MG63 (cell line): ENCODE measurements around the gene RER1. TPM values are rescaled to one million over a fixed set of nuclear protein-coding genes. Genes with fewer than 3 reads are reported as not detected.

Source experiments
- DNase-seq: peaks from one replicate; pipeline ENCODE4 v3.0.0-alpha.2; 2020
- H3K27me3 ChIP-seq: fragments of 250-450 bp; sonication (Bioruptor Pico); 2 replicates; pipeline ENCODE4 v1.5.1; 2020; ENCODE audit warnings: mild to moderate bottlenecking, moderate library complexity
- H3K36me3 ChIP-seq: fragments of 250-450 bp; sonication (Bioruptor Pico); 2 replicates; pipeline ENCODE4 v1.5.1; 2020; ENCODE audit warnings: mild to moderate bottlenecking, moderate library complexity
- H3K4me3 ChIP-seq: fragments of 250-450 bp; sonication (Bioruptor Pico); 2 replicates; pipeline ENCODE4 v1.5.1; 2020; ENCODE audit warnings: mild to moderate bottlenecking, moderate library complexity
- H3K9me3 ChIP-seq: fragments of 250-450 bp; sonication (Bioruptor Pico); 2 replicates; pipeline ENCODE4 v1.5.1; 2020; ENCODE audit warnings: mild to moderate bottlenecking, moderate library complexity
- total RNA-seq: library from RNA; depleted of rRNA; stranded (reverse); fragments of >200 nt; shearing (Covaris generic); gene quantifications from 2 replicates; pipeline ENCODE4 v1.2.3, GENCODE V29; 2014; ENCODE audit warnings: low replicate concordance; rRNA removed

RER1 gene, protein sequence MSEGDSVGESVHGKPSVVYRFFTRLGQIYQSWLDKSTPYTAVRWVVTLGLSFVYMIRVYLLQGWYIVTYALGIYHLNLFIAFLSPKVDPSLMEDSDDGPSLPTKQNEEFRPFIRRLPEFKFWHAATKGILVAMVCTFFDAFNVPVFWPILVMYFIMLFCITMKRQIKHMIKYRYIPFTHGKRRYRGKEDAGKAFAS
- total RNA-seq = 36.7 and 60.4 TPM in 2 replicates

- Histone ChIP-seq H3K27me3 (no peaks in the 10 kb centered on the region), H3K9me3 (no peaks in the 10 kb centered on the region), H3K36me3 (peaks cover 47% of the 10 kb centered on the region), H3K4me3 (peak within 1 kb of the TSS; percentile 97)
- peak; percentile 99 for DNase-seq
Measured at GRCh38 chr1:2391041-2391930, at the start of gene RER1, which contains the start of gene MORN1. TSS of gene RER1 (plus strand) at chr1:2391841. CDS start at chr1:2395791, 3,950 bp downstream. TSS of gene MORN1 (minus strand) at chr1:2391554. CDS start at chr1:2391533, 21 bp downstream.

DNA sequence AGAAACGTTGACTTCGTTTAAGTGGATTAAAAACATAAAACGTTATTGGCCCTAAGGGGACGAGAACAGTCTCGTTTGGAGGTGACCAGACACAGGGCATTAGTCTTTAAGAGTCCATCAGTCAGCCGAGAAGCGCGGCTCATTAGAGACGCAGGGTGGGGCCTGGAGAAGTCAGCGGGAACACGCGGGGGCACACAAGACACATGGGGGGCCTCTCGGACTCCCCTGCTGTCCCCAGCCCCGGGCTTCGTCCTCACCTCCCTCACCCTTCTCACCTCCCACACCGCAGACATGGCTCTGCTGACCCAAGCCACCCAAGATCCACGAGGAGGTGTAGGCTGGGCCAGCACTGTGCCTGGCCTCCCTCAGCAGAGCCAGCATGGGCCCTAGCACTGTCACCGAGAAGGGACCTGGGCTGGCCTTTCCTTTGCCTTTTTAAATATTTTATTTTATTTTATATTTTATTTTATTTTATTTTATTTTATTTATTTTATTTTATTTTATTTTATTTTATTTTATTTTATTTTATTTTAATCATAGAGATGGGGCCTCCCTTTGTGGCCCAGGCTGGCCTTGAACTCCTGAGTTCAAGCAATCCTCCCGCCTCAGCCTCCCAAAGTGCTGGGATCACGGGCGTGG, 49.1 kb upstream of the RER1 start:
- Histone ChIP-seq H3K4me3 (no peak overlapping the region), H3K27me3 (no peaks in the 10 kb centered on the region), H3K36me3 (no peaks in the 10 kb centered on the region), H3K9me3 (no peaks in the 10 kb centered on the region)
- DNase-seq = no peak

DNA sequence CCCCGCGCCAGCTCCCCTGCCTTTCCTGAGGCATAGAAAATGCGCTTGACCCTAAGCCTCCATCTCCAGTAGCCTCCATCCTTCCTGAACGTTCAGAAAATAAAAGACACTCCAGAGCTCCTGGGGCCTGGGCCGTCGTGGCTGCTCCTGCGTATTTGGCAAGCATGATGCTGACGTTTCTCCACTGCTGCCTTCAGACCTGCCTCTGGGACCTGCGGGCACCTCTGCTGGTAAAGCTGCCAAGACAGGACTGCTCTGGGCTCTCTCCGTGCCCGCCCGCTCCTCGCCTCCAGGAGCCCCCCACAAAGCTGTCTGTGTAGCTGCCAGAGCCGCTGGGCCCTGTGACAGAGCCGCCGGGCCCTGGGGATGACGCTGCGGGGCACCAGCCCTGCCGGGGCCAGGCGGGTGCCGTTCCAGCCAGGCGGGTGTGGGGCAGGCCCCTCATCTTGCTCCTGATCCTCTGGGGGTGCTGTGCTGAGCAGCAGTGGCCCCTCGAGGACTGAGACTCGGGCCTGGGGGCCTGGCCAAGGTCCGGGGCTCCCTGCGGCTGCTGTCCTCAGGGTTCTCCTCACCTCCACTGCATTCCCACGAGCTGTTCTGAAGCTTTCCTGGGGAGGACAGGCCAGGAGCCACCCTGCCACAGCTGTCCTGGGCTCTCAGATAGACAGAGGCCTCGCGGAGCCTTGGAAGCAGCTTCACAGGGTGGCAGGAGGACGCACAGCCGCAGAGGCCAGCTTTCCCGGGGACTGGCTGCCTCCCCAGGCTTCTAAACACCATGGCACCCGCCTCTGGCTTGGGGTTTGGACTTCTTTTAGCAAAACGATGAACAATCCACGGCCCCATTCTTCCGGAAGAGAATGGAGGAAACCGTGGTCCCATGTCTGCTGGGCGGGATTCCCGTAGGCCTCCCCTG, 48.4 kb upstream of the RER1 start:
- DNase-seq = no peak
- H3K36me3 ChIP-seq = no peaks in the 10 kb centered on the region
- no peaks in the 10 kb centered on the region for H3K27me3 ChIP-seq
- no peaks in the 10 kb centered on the region for H3K9me3 ChIP-seq
- H3K4me3 ChIP-seq = no peak overlapping the region

GRCh38 chr1:2344121-2344681, 47.4 kb upstream of the RER1 start:
- Histone ChIP-seq H3K9me3 (no peaks in the 10 kb centered on the region), H3K4me3 (no peak overlapping the region), H3K36me3 (no peaks in the 10 kb centered on the region), H3K27me3 (no peaks in the 10 kb centered on the region)
- DNase-seq = no peak

- Histone ChIP-seq H3K4me3 (no peak overlapping the region), H3K9me3 (no peaks in the 10 kb centered on the region), H3K36me3 (no peaks in the 10 kb centered on the region), H3K27me3 (no peaks in the 10 kb centered on the region)
- no peak for DNase-seq
Measured at GRCh38 chr1:2344744-2345296, 46.8 kb upstream of the RER1 start.

DNA sequence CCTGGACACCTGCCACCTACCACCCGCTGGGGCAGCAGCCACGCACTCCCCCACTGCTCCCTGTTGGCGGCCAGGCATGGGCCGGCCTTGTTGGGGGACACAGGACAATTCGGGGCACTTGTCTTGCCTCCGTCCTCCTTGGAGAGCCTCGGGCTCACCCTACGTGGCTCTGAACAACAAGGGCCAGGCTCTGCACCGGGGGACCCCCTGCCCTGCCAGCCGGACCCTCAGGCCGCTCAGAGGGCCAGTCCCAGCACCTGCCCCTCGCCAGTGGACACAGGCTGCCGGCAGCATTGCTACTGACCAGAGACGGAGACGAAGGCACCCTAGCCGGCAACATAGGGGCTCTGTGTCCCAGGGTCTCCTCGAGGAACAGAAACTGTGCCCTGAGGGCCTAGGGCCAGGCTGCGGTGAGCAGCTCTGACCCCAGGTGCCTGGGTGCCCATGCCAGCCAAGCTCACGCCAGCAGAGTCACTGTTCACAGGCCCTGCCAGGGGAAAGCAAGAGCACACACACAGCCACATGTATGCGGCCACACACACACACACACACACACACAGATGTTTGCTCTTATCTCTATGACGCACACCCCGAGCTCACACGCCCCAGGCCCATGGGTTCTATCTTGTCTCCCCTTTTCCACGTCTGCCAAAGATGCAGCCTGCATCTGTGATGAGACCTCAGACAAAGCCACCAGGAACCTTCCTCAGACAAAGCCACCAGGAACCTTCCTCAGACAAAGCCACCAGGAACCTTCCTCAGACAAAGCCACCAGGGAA, 46.2 kb upstream of the RER1 start:
- Histone ChIP-seq H3K36me3 (no peaks in the 10 kb centered on the region), H3K4me3 (no peak overlapping the region), H3K27me3 (no peaks in the 10 kb centered on the region), H3K9me3 (no peaks in the 10 kb centered on the region)
- no peak for DNase-seq

GRCh38 chr1:2346691-2347408, 44.8 kb upstream of the RER1 start:
- Histone ChIP-seq H3K9me3 (no peaks in the 10 kb centered on the region), H3K27me3 (no peaks in the 10 kb centered on the region), H3K36me3 (no peaks in the 10 kb centered on the region), H3K4me3 (no peak overlapping the region)
- no peak for DNase-seq

DNA sequence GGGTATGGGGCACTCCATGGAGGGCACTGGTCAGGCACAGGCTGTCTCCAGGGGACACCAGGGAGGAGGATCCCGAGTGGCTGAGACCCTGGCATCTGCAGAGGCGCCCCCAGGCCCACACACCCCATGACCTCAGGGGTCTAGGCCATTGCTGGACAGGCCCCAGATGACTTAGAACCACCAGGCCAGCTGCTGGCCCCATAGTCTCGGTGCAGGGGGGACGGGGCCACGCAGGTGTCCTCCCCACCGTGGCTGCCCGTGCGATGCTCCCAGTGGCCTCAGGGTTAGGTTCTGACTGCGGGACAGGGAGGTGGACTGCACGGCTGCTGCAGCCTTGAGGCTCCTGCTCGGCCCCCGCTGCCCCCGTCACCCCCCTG, 44.2 kb upstream of the RER1 start:
- no peaks in the 10 kb centered on the region for H3K27me3 ChIP-seq
- H3K4me3 ChIP-seq = no peak overlapping the region
- H3K9me3 ChIP-seq = no peaks in the 10 kb centered on the region
- no peaks in the 10 kb centered on the region for H3K36me3 ChIP-seq
- DNase-seq = no peak

- no peaks in the 10 kb centered on the region for H3K9me3 ChIP-seq
- H3K4me3 ChIP-seq = no peak overlapping the region
- H3K36me3 ChIP-seq = no peaks in the 10 kb centered on the region
- no peak for DNase-seq
- no peaks in the 10 kb centered on the region for H3K27me3 ChIP-seq
Measured at GRCh38 chr1:2347896-2348295, 43.7 kb upstream of the RER1 start.

DNA sequence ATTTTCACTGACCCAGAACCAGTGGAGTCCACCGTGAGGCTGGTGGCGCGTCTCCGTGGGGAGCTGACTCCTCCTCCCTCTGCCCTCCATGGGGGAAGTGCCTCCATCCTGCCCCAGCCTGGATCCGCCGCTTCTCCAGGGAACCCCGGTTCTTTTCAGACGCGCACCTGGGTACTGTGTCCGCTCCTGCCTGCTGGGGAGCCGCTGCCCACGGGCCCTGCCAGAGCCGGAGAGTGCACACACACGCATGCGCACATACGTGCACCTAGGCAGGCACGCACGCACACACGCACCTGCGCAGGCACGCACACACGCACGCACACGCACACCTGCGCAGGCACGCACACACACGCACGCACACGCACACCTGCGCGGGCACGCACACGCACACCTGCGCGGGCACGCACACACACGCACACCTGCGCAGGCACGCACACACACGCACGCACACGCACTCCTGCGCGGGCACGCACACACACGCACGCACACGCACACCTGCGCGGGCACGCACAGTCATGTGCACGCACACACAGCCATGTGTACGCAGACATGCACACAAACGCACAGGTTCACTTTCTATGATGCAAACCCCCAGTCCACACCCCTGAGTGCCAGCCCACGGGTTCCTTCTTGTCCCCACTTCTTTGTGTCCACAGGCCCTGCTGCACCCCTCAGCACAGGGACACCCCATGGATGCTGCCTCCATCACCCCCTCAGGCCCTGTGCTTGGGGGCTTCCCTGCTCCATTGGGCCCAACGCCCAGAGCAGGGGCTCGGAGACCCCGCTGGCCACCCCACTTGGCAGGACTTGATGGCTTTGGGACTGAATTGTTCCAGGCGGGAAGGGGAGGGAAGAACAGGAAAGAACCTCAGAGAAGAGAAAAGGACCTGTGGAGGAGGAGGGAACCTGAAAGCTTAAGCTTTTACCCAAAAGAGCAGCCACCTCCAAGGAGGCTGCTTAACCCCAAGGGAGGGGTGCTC, 43.0 kb upstream of the RER1 start:
- Histone ChIP-seq H3K27me3 (no peaks in the 10 kb centered on the region), H3K36me3 (no peaks in the 10 kb centered on the region), H3K4me3 (no peak overlapping the region), H3K9me3 (no peaks in the 10 kb centered on the region)
- DNase-seq = no peak

GRCh38 chr1:2349806-2350205, 41.8 kb upstream of the RER1 start:
- Histone ChIP-seq H3K27me3 (no peaks in the 10 kb centered on the region), H3K9me3 (no peaks in the 10 kb centered on the region), H3K36me3 (no peaks in the 10 kb centered on the region), H3K4me3 (no peak overlapping the region)
- no peak for DNase-seq

GRCh38 chr1:2350501-2350900, 41.1 kb upstream of the RER1 start:
- no peak for DNase-seq
- H3K9me3 ChIP-seq = no peaks in the 10 kb centered on the region
- no peaks in the 10 kb centered on the region for H3K36me3 ChIP-seq
- H3K27me3 ChIP-seq = no peaks in the 10 kb centered on the region
- H3K4me3 ChIP-seq = no peak overlapping the region

DNA sequence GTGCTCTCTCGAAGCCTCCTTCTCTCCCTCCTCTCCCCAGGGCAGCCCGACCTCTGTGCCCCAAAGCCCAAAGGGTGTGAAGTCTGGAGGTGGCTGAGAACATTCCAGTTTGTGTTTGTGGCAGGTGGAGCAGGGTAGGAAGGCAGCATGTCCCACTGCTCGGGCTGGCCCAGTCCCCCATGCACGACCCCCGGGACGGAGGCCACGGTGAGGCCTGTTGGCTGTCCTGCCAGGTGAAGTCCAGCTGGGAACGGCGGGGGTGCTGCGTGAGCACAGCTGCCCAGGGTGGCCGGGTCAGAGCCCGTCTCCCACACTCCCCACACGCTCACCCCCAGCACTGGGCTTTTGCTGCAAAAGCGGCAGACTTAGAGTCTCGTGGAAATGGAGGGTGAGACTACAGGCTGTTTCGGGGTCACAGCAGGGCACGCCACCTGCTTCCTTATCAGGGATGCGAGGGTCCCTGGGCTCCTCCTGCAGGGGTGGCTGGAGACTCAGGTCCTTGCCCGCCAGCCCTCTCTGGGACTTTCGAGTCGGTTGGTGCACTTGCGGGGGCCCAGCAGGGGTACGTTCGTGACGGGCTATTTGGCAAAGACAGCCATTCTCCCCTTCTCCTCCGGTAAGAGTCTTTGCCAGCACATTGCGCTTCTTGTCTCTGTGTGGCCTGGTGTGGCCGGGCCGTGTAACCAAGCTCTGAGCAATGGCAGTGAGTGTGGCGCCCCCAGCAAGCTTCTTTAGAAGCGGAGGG, 40.6 kb upstream of the RER1 start:
- H3K9me3 ChIP-seq = no peaks in the 10 kb centered on the region
- no peak overlapping the region for H3K4me3 ChIP-seq
- no peaks in the 10 kb centered on the region for H3K27me3 ChIP-seq
- no peak for DNase-seq
- no peaks in the 10 kb centered on the region for H3K36me3 ChIP-seq
